ENCODE results near the gene IPO4.
A peak's percentile ranks its signal among the peaks of the same experiment; 100 is the strongest.

IPO4 gene, protein sequence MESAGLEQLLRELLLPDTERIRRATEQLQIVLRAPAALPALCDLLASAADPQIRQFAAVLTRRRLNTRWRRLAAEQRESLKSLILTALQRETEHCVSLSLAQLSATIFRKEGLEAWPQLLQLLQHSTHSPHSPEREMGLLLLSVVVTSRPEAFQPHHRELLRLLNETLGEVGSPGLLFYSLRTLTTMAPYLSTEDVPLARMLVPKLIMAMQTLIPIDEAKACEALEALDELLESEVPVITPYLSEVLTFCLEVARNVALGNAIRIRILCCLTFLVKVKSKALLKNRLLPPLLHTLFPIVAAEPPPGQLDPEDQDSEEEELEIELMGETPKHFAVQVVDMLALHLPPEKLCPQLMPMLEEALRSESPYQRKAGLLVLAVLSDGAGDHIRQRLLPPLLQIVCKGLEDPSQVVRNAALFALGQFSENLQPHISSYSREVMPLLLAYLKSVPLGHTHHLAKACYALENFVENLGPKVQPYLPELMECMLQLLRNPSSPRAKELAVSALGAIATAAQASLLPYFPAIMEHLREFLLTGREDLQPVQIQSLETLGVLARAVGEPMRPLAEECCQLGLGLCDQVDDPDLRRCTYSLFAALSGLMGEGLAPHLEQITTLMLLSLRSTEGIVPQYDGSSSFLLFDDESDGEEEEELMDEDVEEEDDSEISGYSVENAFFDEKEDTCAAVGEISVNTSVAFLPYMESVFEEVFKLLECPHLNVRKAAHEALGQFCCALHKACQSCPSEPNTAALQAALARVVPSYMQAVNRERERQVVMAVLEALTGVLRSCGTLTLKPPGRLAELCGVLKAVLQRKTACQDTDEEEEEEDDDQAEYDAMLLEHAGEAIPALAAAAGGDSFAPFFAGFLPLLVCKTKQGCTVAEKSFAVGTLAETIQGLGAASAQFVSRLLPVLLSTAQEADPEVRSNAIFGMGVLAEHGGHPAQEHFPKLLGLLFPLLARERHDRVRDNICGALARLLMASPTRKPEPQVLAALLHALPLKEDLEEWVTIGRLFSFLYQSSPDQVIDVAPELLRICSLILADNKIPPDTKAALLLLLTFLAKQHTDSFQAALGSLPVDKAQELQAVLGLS

DNA sequence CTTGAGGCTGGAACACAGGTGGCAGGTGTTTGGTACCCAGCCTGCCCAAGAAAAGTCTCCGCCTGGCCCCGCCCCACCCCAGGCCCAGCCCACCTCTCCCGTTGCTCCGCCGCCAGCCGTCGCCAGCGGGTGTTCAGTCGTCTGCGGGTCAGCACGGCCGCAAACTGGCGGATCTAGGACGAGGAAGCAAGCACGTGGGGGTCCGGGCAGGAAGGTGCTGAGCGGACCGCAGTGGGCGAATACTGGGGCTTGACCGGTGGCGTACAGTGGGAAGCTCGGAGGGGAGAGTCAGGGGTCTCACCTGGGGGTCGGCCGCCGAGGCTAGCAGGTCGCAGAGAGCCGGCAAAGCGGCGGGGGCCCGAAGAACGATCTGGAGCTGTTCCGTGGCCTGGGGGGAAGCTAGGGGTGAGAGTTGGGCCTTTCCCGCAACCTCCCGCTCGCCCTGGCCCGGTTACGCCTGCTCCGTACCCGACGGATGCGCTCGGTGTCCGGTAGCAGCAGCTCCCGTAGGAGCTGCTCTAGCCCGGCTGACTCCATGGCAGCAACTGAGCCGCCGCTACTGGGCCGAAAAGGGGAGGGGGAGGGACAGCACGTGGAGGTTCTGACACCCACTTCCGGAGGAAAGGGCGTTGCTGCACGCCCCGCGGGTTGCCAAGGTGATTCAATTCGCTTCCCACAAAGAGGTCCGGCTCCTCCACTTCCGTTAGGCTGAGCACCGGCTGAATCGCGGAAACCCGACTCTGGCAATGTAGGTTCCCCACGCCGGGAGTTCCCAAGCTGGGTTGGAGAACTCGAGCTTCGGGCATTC is at the start of gene IPO4:
Gene IPO4 (minus strand): TSS at position 566 of the 808 bp plus-strand sequence. CDS start 29 bp downstream, at position 537.
- in situ Hi-C loops (cut with MboI; ENCODE audit: low sequenced_read_pairs, unreplicated experiment) = no loop called here
- DNase-seq (ENCODE audit: low spot score) = peak; percentile 99
- TF ChIP-seq, protein P1, sequence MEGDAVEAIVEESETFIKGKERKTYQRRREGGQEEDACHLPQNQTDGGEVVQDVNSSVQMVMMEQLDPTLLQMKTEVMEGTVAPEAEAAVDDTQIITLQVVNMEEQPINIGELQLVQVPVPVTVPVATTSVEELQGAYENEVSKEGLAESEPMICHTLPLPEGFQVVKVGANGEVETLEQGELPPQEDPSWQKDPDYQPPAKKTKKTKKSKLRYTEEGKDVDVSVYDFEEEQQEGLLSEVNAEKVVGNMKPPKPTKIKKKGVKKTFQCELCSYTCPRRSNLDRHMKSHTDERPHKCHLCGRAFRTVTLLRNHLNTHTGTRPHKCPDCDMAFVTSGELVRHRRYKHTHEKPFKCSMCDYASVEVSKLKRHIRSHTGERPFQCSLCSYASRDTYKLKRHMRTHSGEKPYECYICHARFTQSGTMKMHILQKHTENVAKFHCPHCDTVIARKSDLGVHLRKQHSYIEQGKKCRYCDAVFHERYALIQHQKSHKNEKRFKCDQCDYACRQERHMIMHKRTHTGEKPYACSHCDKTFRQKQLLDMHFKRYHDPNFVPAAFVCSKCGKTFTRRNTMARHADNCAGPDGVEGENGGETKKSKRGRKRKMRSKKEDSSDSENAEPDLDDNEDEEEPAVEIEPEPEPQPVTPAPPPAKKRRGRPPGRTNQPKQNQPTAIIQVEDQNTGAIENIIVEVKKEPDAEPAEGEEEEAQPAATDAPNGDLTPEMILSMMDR (IDR thresholded peaks at IDR 0.05; ENCODE audit: borderline replicate concordance, control extremely low read depth, extremely low read depth, insufficient read depth, missing control alignments) = no peak

DNA sequence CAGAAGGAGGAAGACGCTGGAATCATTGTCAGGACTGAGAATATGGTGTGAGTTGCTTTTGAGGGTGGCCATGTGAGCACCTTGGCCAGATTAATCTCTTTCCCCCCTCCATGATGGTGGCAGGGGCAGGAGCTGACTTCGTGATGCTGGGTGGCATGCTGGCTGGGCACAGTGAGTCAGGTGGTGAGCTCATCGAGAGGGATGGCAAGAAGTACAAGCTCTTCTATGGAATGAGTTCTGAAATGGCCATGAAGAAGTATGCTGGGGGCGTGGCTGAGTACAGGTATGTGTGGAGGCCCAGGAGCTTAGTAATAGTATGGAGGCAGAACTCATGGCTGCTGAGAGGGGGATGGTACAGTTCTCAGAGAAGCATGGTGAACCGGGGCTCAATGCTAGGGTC is 49.5 kb upstream of the IPO4 start:
- in situ Hi-C loops (cut with MboI; ENCODE audit: low sequenced_read_pairs, unreplicated experiment) = no loop called here
- TF ChIP-seq, protein P1 (IDR thresholded peaks at IDR 0.05; ENCODE audit: borderline replicate concordance, control extremely low read depth, extremely low read depth, insufficient read depth, missing control alignments) = no peak
- DNase-seq (ENCODE audit: low spot score) = no peak

DNA sequence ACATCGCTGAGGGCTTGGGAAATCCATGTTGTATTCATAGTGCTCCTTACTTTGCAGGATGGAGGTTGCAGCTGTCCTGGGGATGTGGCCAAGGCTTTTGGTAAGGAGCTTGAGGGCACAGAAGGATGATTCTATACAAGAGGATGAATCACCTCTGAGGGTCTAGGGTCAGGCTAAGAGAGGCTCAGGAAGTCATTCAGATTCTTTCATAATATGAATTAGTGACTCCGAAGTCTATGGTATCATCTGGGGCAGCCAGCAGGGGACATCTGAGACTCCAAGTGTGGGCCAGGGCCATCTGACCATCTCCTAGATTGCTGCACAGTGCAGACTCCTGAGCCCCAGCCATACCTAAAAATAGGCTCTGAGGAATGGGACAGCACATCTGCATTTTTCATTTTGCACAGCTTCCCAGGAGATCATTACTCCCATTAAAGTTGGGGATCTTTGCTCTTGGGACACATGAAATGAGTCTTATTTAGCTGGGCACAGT is 48.9 kb upstream of the IPO4 start:
- in situ Hi-C loops (cut with MboI; ENCODE audit: low sequenced_read_pairs, unreplicated experiment) = no loop called here
- DNase-seq (ENCODE audit: low spot score) = no peak
- TF ChIP-seq, protein P1 (IDR thresholded peaks at IDR 0.05; ENCODE audit: borderline replicate concordance, control extremely low read depth, extremely low read depth, insufficient read depth, missing control alignments) = no peak

DNA sequence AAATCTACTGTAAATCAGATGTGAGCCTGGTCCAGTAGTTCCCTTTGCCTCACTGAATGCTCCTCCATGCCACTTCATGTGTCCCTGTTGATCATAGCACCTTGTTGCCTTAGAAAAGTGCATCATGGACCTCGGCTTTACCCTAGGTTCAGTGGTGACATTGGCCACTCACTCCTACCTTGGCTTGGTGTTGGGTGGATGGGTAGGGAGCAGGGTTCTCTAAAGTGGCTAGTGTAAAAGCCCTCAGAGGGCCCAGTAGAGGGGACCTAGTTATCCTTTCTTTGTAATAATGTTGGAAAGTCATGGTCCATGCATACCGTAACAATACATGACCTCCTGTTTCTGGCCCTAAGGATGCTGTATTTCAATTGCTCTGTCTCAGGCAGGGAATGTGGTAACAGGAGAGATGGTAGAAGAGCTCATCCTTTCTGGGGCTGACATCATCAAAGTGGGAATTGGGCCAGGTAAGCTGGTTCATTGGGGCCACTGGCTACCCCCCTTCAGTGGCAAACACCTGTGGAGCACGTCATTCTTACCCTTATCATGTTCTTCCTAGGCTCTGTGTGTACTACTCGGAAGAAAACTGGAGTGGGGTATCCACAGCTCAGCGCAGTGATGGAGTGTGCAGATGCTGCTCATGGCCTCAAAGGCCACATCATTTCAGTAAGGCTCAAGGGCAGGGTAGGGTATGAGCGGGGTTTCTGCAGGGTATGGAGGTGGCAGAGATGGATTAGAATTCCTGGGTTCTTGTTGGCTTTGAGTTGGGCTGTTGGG is 48.3 kb upstream of the IPO4 start:
- TF ChIP-seq, protein P1 (IDR thresholded peaks at IDR 0.05; ENCODE audit: borderline replicate concordance, control extremely low read depth, extremely low read depth, insufficient read depth, missing control alignments) = no peak
- in situ Hi-C loops (cut with MboI; ENCODE audit: low sequenced_read_pairs, unreplicated experiment) = no loop called here
- no peak for DNase-seq (ENCODE audit: low spot score)

DNA sequence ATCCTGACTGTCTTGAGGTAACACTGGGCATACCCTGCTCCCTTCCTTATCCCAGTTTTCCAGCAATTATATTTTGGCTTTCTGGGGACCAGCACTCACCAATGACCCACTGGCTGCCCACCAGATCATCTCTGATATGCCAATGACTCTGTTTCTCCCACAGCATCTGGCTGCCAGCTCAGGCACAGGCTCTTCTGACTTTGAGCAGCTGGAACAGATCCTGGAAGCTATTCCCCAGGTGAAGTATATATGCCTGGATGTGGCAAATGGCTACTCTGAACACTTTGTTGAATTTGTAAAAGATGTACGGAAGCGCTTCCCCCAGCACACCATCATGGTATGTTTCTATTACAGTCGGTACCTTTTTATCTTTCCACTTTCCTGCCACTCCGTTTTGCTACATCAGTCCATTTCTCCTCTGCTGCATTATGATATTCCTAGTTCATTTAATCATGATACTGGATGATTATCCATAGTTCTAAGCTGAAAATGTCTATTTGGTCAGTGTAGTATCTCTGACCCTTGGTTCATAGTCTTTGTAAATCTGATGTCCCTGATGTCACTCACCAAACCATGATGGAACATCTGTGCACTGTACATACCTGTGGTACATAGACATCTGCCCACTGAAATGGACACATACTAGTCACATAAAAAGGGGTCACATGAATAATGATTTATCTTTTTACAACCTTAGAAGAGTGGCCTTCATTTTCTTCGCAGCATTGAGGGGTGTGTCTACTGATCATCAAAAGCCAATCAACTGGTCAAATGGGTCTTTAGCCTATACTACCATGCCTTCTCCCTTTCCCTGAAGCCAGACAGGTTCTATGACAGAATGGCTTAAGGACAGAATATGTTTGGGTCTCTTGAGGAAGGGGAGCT is 47.4 kb upstream of the IPO4 start:
- in situ Hi-C loops (cut with MboI; ENCODE audit: low sequenced_read_pairs, unreplicated experiment) = no loop called here
- DNase-seq (ENCODE audit: low spot score) = no peak
- TF ChIP-seq, protein P1 (IDR thresholded peaks at IDR 0.05; ENCODE audit: borderline replicate concordance, control extremely low read depth, extremely low read depth, insufficient read depth, missing control alignments) = no peak

All from GM13976 (cell line).